Measurements from ENCODE around the gene SHCBP1L.

DNA sequence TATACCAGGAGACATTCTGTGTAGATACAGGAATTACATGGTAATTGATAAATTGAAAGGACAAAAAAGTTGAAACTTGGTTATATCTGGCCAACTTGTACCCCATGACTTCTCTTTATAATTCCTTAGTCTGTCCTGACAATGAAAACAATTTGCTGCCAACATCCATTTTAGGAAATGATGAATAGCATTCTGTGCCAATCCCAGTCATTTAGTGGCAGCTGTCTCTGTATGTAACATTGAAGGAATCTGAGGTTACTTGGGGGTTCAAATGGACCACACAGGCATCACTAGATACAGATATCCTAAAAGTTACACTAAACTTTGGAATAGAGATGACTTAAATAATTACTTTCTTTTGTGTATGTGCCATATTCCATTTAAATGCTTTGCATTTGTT lies 75.6 kb downstream of the SHCBP1L start:
- TF ChIP-seq, protein P1, sequence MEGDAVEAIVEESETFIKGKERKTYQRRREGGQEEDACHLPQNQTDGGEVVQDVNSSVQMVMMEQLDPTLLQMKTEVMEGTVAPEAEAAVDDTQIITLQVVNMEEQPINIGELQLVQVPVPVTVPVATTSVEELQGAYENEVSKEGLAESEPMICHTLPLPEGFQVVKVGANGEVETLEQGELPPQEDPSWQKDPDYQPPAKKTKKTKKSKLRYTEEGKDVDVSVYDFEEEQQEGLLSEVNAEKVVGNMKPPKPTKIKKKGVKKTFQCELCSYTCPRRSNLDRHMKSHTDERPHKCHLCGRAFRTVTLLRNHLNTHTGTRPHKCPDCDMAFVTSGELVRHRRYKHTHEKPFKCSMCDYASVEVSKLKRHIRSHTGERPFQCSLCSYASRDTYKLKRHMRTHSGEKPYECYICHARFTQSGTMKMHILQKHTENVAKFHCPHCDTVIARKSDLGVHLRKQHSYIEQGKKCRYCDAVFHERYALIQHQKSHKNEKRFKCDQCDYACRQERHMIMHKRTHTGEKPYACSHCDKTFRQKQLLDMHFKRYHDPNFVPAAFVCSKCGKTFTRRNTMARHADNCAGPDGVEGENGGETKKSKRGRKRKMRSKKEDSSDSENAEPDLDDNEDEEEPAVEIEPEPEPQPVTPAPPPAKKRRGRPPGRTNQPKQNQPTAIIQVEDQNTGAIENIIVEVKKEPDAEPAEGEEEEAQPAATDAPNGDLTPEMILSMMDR (IDR thresholded peaks at IDR 0.05), result no peak
- no peak for TF ChIP-seq POLR2A (IDR thresholded peaks at IDR 0.05)

Measured in right lobe of liver (tissue), 4 donors.